GM21825 (cell line): ENCODE measurements around the gene DNAI2.

Experiments
- ATAC-seq: cut with Tn5 transposase; IDR thresholded peaks from one replicate; pipeline ENCODE4 v1.9.1; 2021; ENCODE audit warnings: mild to moderate bottlenecking, moderate library complexity; ENCODE audit not compliant: unreplicated experiment

Gene DNAI2

DNA sequence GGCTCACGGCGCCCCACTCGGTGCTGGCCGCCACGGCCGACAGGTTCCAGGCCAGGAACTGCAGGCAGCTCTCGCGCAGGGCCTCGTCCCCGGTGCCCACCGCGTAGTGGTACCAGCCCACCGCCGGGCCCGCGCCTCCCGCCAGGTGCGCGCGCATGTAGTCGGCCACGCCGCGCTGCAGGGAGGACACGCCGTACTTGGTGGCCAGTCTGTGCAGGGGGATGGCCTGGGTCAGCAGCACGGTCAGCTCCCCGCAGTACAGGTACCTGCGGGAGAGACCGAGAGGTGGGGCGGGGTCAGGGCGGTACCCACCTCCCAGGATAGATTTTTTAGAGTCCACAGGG, 83.4 kb downstream of the DNAI2 start:
- ATAC-seq: no peak

DNA sequence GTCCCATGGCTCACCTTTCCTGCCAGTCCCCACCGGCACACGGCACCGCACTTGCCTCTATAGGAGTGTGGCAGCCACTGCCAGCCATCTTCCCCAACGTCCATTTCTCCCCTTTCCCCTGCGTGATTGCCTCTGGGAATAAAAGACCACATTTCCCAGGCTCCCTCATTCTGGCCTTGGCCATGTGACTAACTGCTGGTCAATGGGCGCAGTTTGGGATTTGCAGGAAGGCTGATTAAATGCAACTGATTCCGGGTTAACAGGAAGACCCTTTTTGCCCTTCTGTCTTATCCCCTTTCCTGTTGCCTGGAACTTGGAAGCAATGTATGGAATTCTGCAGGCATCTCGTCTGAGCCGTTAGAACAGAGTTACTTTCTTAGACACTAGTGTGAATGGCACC, 84.7 kb downstream of the DNAI2 start:
- no peak for ATAC-seq

DNA sequence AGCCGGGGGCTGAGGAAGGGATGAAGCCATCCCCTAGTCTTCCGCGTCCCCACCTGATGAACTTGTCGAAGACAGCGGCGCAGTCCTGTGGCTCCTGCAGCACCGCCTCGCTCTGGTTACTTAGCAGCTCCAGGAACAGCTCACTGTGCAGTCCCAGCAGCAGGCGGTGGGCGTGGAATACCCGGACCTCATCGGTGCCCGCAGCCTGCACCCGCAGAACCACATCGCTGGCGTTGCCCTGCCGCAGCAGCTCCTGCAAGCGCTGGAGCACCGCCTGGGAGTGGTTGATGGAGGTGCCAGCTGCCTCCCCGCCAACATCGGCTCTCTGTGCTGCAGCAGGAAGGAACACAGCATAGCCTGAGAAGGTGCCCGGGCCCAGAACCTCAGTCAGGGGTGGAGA, 85.9 kb downstream of the DNAI2 start:
- no peak for ATAC-seq

DNA sequence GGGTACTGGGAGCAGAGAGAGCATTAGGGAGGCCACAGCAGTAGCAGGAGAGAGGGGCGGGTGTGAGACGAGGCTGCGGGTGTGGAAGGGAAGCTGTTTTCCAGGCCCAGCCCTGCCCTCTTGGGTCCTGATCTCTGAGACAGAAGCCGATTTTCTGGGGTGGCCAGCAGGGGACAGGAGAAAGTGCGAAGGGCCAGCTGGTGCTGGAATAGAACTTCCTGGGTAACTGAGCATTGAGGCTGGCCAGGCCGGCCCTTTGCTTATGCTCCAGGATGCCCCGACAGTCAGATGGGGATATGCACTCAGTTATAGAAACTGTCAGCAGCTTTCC, 86.8 kb downstream of the DNAI2 start:
- ATAC-seq: no peak

DNA sequence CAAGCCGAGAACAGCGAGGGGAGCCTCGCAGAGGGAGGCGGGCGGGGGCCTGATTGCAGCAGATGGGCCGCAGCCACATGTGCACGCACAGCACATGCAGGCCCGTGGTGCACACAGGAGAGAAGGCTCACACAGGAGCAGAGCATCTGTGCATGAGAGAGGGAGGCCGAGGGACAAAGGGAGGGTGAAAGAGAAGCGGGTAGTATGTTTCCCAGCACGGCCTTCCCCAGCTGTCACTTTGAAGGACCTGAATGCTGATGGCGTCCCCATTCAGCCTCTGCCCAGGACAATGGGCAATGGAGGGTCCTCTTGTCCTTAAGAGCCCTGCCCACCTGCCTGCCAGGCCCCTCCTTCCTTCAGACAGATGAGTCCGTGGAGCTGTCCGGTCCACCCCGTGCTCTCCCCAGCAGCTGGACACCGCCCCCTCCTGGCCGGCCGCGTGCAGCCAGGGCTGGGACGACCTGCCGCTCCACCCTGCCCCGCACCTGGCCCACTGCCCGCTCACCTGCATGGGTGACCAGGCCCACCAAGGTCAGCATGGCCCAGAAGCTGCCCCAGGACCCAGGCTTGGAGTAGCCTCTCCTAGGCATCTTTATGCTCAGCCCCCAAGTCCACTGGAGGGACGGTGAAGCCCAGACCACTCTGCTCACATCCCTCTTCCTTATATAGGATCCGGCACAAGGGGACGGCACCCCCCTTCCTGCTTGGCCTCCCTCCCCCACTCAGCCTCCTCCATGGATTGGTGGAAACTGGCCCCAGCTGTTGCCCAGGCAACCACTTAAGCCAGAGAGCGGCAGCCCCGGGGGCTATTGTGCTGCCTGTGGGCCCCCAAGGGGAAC, 87.4 kb downstream of the DNAI2 start, which contains the start of gene BTBD17:
Gene BTBD17, minus strand, starts transcription at position 639 of the 839 bp plus-strand sequence. Its CDS starts 49 bp downstream, at position 590.
- no peak for ATAC-seq

DNA sequence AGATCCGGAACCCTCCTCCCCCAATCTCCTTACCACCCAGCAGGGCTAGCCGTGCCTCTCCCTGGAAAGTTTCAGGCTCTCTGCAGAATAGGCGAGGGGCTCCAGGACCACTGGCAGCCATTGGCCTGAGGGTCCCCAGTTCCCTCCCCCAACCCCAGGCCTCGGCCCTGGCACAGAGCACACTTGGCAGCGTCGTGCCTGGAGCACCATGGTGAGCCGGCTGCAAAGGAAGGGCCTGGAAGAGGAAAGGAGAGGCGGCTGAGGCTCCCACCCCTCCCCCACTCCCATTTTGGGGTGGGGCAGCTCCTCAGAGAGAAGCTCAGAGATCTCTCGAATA, 88.0 kb downstream of the DNAI2 start:
- no peak for ATAC-seq

DNA sequence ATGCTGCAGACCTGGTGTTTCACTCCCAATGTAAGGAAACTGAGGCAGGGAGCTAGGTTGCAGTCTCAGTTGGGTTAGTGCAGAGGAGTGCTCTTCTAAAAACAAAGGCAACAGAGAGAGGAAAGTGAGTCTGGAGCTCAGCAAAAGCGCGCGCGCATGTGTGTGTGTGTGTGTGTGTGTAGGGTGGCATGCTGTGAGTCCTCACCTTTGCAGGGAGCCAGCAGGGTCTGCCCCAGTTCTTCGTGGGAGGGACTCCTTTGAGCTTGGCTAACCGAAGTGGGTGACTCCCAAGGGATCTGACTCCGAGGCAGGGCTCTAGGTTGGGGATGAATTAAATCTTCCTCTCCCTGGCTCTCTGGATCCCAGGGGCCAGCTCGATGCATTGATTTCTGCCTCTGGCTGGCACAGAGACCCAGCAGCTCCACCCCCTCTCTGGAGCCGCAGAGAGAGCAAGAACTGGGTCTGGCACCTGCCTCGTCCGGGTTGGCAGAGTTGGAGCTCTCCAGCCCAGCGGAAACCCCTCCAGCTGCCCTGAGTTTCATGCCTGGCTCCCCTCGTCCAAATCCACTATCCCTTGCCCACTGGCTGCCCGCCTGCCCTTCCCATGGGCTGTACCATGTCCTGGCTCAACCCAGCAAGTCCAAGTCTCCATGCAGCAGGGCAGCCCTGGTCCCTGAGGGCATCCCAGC, 88.9 kb downstream of the DNAI2 start:
- ATAC-seq: no peak
